HUDEP-2 (cell line): Measurements from ENCODE around the gene SPTBN5.

ENCODE experiments used
- DNase-seq, 76 experiments: peaks; one replicate each; lab custom pipeline; 2025; ENCODE audit not compliant: unreplicated experiment in 76 of 76; lab: John Stamatoyannopoulos, UW

SPTBN5 gene

GRCh38 chr15:41810651-41811431 lies 83.0 kb downstream of the SPTBN5 start:
- no peak for DNase-seq

- DNase-seq: no peak
These were observed 84.2 kb downstream of the SPTBN5 start for GRCh38 chr15:41809526-41810220.

- DNase-seq: no peak
These were observed 84.7 kb downstream of the SPTBN5 start for GRCh38 chr15:41809121-41809520.

- DNase-seq: peak in 44 of 76 experiments; percentile 3 to 52 (median 24)
These were observed 87.3 kb downstream of the SPTBN5 start for GRCh38 chr15:41806291-41807181.

- DNase-seq: no peak
These were observed 88.1 kb downstream of the SPTBN5 start for GRCh38 chr15:41805711-41806110.

GRCh38 chr15:41804916-41805666 lies 88.8 kb downstream of the SPTBN5 start:
- DNase-seq: no peak

GRCh38 chr15:41804361-41804760 lies 89.5 kb downstream of the SPTBN5 start:
- DNase-seq: no peak

- DNase-seq: no peak
These were observed 91.9 kb downstream of the SPTBN5 start for GRCh38 chr15:41801850-41802455.

GRCh38 chr15:41801185-41801584 lies 92.7 kb downstream of the SPTBN5 start:
- DNase-seq: no peak

- DNase-seq: no peak
These were observed 94.4 kb downstream of the SPTBN5 start for GRCh38 chr15:41799488-41799805.

GRCh38 chr15:41798607-41799487 lies 95.0 kb downstream of the SPTBN5 start:
- DNase-seq: no peak
